Upper lobe of left lung (tissue), 6 donors: ENCODE results near the gene TBC1D12. TPM values are rescaled to one million over a fixed set of nuclear protein-coding genes. Genes with fewer than 3 reads are reported as not detected.
A peak's percentile ranks its signal among the peaks of the same experiment; 100 is the strongest.

Source experiments
- ATAC-seq, 2 donors: fragments of 200-7000 bp; cut with Tn5 transposase; one replicate each; pipeline ENCODE4 v1.9.1; 2022; ENCODE audit warnings: mild to moderate bottlenecking in 2 of 2, moderate library complexity in 2 of 2; ENCODE audit not compliant: low FRiP score in 2 of 2
- DNase-seq, 2 donors: peaks; one replicate each; pipeline ENCODE4 v3.0.0-alpha.2; 2019 to 2020
- H3K27ac ChIP-seq, 4 donors: fragments of 200-600 bp; sonication (generic); one replicate each; pipeline ENCODE4 v1.5.1; 2016 to 2019
- H3K27me3 ChIP-seq, 4 donors: fragments of 200-600 bp; sonication (generic); one replicate each; pipeline ENCODE4 v1.5.1; 2017 to 2019
- H3K36me3 ChIP-seq, 4 donors: fragments of 200-600 bp; sonication (generic); one replicate each; pipeline ENCODE4 v1.5.1; 2016 to 2019
- H3K4me1 ChIP-seq, 4 donors: fragments of 200-600 bp; sonication (generic); one replicate each; pipeline ENCODE4 v1.5.1; 2018 to 2019
- H3K4me3 ChIP-seq, 4 donors: fragments of 200-600 bp; sonication (generic); one replicate each; pipeline ENCODE4 v1.5.1; 2017 to 2019; ENCODE audit warnings: mild to moderate bottlenecking in 2 of 4, moderate library complexity in 1 of 4
- H3K9me3 ChIP-seq, 4 donors: fragments of 200-600 bp; sonication (generic); one replicate each; pipeline ENCODE4 v1.5.1; 2018 to 2019
- EP300 ChIP-seq, 4 donors: sonication (generic); formaldehyde crosslinking; IDR thresholded peaks; one replicate each; pipeline ENCODE4 v1.5.1; 2017; ENCODE audit warnings: antibody characterized with exemption in 4 of 4, control low read depth in 2 of 4
- POLR2A ChIP-seq, 4 donors: fragments of 450-650 bp; IDR thresholded peaks; one replicate each; pipeline ENCODE4 v1.5.1; 2016 to 2017; ENCODE audit warnings: antibody characterized with exemption in 4 of 4, mild to moderate bottlenecking in 2 of 4
- POLR2AphosphoS5 ChIP-seq, 2 donors: sonication (generic); formaldehyde crosslinking; IDR thresholded peaks; one replicate each; pipeline ENCODE4 v1.5.1; 2017; ENCODE audit warnings: antibody characterized with exemption in 2 of 2
- WGBS, 2 donors: methylation state at CpG; one replicate each; pipeline ENCODE4 v1.1.5; 2017 to 2018; 5-methylcytosine and 5-hydroxymethylcytosine counted together
- total RNA-seq, 6 donors: library from RNA; depleted of rRNA in 4 of 6; stranded (reverse); fragments of >200 nt in 4 of 6; gene quantifications; one replicate each; pipeline versions ENCODE4 v1.1.0 to v1.2.1, GENCODE V29; 2016 to 2021
- TF ChIP-seq, protein P1 (sequence below), 6 experiments: fragments of 450-650 bp in 4 of 6; fragments of 200-600 bp in 2 of 6; sonication (generic) in 2 of 6; IDR thresholded peaks; one replicate each; pipeline ENCODE4 v1.5.1; 2016 to 2019; ENCODE audit warnings: antibody characterized with exemption in 6 of 6
- donor health status: DM: no; HTN: no; CAD: no; lungs with moderate emphysema.
- donor health status: DM: no; HTN: yes; CAD: no; lungs with severe emphysema.

TBC1D12 gene
- total RNA-seq, 6 donors from 2014 or later, result 10.5 to 36.7 (median 16.5) TPM

GRCh38 chr10:94397549-94398370 lies 4.6 kb upstream of the TBC1D12 start:
- TF ChIP-seq POLR2A (IDR thresholded peaks at IDR 0.05), result no peak
- no peak for TF ChIP-seq EP300 (IDR thresholded peaks at IDR 0.05)
- TF ChIP-seq, protein P1, sequence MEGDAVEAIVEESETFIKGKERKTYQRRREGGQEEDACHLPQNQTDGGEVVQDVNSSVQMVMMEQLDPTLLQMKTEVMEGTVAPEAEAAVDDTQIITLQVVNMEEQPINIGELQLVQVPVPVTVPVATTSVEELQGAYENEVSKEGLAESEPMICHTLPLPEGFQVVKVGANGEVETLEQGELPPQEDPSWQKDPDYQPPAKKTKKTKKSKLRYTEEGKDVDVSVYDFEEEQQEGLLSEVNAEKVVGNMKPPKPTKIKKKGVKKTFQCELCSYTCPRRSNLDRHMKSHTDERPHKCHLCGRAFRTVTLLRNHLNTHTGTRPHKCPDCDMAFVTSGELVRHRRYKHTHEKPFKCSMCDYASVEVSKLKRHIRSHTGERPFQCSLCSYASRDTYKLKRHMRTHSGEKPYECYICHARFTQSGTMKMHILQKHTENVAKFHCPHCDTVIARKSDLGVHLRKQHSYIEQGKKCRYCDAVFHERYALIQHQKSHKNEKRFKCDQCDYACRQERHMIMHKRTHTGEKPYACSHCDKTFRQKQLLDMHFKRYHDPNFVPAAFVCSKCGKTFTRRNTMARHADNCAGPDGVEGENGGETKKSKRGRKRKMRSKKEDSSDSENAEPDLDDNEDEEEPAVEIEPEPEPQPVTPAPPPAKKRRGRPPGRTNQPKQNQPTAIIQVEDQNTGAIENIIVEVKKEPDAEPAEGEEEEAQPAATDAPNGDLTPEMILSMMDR (IDR thresholded peaks at IDR 0.05), result no peak
- TF ChIP-seq POLR2AphosphoS5 (IDR thresholded peaks at IDR 0.05), result no peak
- Histone ChIP-seq H3K27me3 (no peaks in the 10 kb centered on the region), H3K27ac (no peak overlapping the region), H3K9me3 (no peaks in the 10 kb centered on the region), H3K4me3 (no peak overlapping the region), H3K36me3 (no peaks in the 10 kb centered on the region), H3K4me1 (peaks cover 0 to 4% (median 0%) of the 10 kb centered on the region in 4 donors)
- 58 to 65% methylated on average over 12 of the region's 12 CpGs for WGBS, 2 donors
- DNase-seq (no peak), ATAC-seq (no peak)

- no peak for TF ChIP-seq EP300 (IDR thresholded peaks at IDR 0.05)
- no peak for TF ChIP-seq POLR2AphosphoS5 (IDR thresholded peaks at IDR 0.05)
- TF ChIP-seq, protein P1 (IDR thresholded peaks at IDR 0.05), result no peak
- TF ChIP-seq POLR2A (IDR thresholded peaks at IDR 0.05), result no peak
- H3K9me3 ChIP-seq, result no peaks in the 10 kb centered on the region
- no peaks in the 10 kb centered on the region for H3K36me3 ChIP-seq
- peaks cover 0 to 4% (median 0%) of the 10 kb centered on the region in 4 donors for H3K4me1 ChIP-seq
- WGBS, 2 donors, result 87 to 92% methylated on average over 6 of the region's 6 CpGs
- no peak overlapping the region for H3K4me3 ChIP-seq
- no peaks in the 10 kb centered on the region for H3K27me3 ChIP-seq
- ATAC-seq (no peak), DNase-seq (no peak)
- H3K27ac ChIP-seq, result no peak overlapping the region
These were observed 3.6 kb upstream of the TBC1D12 start for GRCh38 chr10:94398762-94399161.

DNA sequence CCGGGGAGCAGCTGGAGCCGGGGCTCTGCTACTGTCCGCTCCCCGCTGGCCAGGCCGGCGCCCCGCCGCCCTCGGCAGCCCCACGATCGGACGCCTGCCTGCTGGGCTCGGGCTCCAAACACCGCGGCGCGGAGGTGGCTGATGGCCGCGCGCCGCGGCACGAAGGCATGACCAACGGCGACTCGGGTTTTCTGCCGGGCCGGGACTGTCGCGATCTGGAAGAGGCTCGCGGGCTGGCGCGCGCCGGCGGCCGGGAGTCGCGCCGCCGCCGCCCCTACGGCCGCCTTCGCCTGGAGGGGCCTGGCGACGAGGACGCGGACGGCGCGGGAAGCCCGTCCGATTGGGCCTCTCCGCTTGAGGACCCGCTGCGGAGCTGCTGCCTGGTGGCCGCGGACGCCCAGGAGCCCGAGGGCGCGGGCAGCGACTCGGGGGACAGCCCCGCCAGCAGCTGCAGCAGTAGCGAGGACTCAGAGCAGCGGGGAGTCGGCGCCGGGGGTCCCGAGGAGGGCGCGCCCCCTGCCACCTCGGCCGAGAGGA lies 570 bp downstream of the TBC1D12 start:
- no peaks in the 10 kb centered on the region for H3K27me3 ChIP-seq
- H3K9me3 ChIP-seq, result no peaks in the 10 kb centered on the region
- no peaks in the 10 kb centered on the region for H3K36me3 ChIP-seq
- H3K4me3 ChIP-seq, result peak overlapping the region; percentile 74 to 88 (median 86)
- H3K27ac ChIP-seq, result peak overlapping the region; percentile 85 to 96 (median 94)
- TF ChIP-seq, protein P1 (IDR thresholded peaks at IDR 0.05), result no peak
- TF ChIP-seq EP300 (IDR thresholded peaks at IDR 0.05), result no peak
- peak; percentile 1 to 59 for ATAC-seq
- 1% methylated on average over 21 of the region's 77 CpGs; no CpG with 5 or more reads in 1 of the 2 donors for WGBS, 2 donors
- DNase-seq, result peak; percentile 37 to 91
- H3K4me1 ChIP-seq, result peaks cover 9 to 18% (median 15%) of the 10 kb centered on the region in 4 donors

GRCh38 chr10:94403380-94404213 lies 1.3 kb downstream of the TBC1D12 start:
- H3K9me3 ChIP-seq, result no peaks in the 10 kb centered on the region
- peak; percentile 72 to 92 for DNase-seq
- peaks cover 9 to 18% (median 15%) of the 10 kb centered on the region in 4 donors for H3K4me1 ChIP-seq
- H3K27me3 ChIP-seq, result no peaks in the 10 kb centered on the region
- H3K27ac ChIP-seq, result peak overlapping the region; percentile 85 to 96 (median 94)
- no peaks in the 10 kb centered on the region for H3K36me3 ChIP-seq
- WGBS, 2 donors, result 1% methylated on average over 28 to 42 of the region's 51 CpGs
- peak; percentile 78 to 79 for ATAC-seq
- peak overlapping the region; percentile 74 to 88 (median 86) for H3K4me3 ChIP-seq
- TF ChIP-seq, protein P1 (IDR thresholded peaks at IDR 0.05), result no peak
- TF ChIP-seq POLR2AphosphoS5 (IDR thresholded peaks at IDR 0.05) (peak; percentile 9 to 53), POLR2A (IDR thresholded peaks at IDR 0.05) (peak in 1 of 4 donors; percentile 73), EP300 (IDR thresholded peaks at IDR 0.05) (no peak)
